ENCODE results near the gene CADPS2. TPM values are rescaled to one million over a fixed set of nuclear protein-coding genes. Genes with fewer than 3 reads are reported as not detected.

Gene CADPS2
- total and polyA plus RNA-seq, 2 donors (not counting 1 experiment from before 2014, with no cell fraction given), result 11.5 to 32.2 TPM

GRCh38 chr7:122329145-122329802 lies 557.0 kb downstream of the CADPS2 start:
- TF ChIP-seq CTCF (conservative IDR thresholded peaks at IDR 0.05 in 1 of 2, IDR thresholded peaks at IDR 0.05 in 1 of 2; ENCODE audit: low read depth in 1 of 2, low read length in 2 of 2) (no peak), EZH2 (IDR thresholded peaks at IDR 0.05; ENCODE audit: low read length, missing control alignments) (no peak)
- no peaks in the 10 kb centered on the region for H3K4me1 ChIP-seq (ENCODE audit: control insufficient read depth, extremely low read depth, insufficient read depth, low read length)
- H3K9me3 ChIP-seq (ENCODE audit: control insufficient read depth, insufficient read depth, low read depth, low read length), result no peaks in the 10 kb centered on the region
- H3K27me3 ChIP-seq (ENCODE audit: control insufficient read depth, insufficient read depth, low read length), result no peaks in the 10 kb centered on the region
- H4K20me1 ChIP-seq (ENCODE audit: control insufficient read depth, extremely low read depth, insufficient read depth, low read length), result no peaks in the 10 kb centered on the region
- H3K79me2 ChIP-seq (ENCODE audit: control insufficient read depth, insufficient read depth, low read length), result no peaks in the 10 kb centered on the region
- no peak overlapping the region for H3K27ac ChIP-seq (ENCODE audit: insufficient read depth, low read length)
- H3K4me3 ChIP-seq (replicated peaks in 1 of 4; ENCODE audit: control extremely low read depth in 1 of 4, insufficient read depth in 1 of 4, low read depth in 3 of 4, low read length in 4 of 4), result no peak overlapping the region
- H3K4me2 ChIP-seq (ENCODE audit: extremely low read depth, insufficient read depth, low read length), result no peak overlapping the region
- no peaks in the 10 kb centered on the region for H3K36me3 ChIP-seq (ENCODE audit: control insufficient read depth, insufficient read depth, low read length)
- no peak overlapping the region for H2AFZ ChIP-seq (ENCODE audit: low read length)
- no peak overlapping the region for H3K9ac ChIP-seq (ENCODE audit: insufficient read depth, low read length)
- no peak for DNase-seq (ENCODE audit: low read depth in 2 of 2)

- no peaks in the 10 kb centered on the region for H3K36me3 ChIP-seq (ENCODE audit: control insufficient read depth, insufficient read depth, low read length)
- no peak overlapping the region for H2AFZ ChIP-seq (ENCODE audit: low read length)
- no peaks in the 10 kb centered on the region for H4K20me1 ChIP-seq (ENCODE audit: control insufficient read depth, extremely low read depth, insufficient read depth, low read length)
- H3K27me3 ChIP-seq (ENCODE audit: control insufficient read depth, insufficient read depth, low read length), result no peaks in the 10 kb centered on the region
- H3K4me3 ChIP-seq (replicated peaks in 1 of 4; ENCODE audit: control extremely low read depth in 1 of 4, insufficient read depth in 1 of 4, low read depth in 3 of 4, low read length in 4 of 4), result no peak overlapping the region
- TF ChIP-seq EZH2 (IDR thresholded peaks at IDR 0.05; ENCODE audit: low read length, missing control alignments) (no peak), CTCF (conservative IDR thresholded peaks at IDR 0.05 in 1 of 2, IDR thresholded peaks at IDR 0.05 in 1 of 2; ENCODE audit: low read depth in 1 of 2, low read length in 2 of 2) (no peak)
- no peak overlapping the region for H3K27ac ChIP-seq (ENCODE audit: insufficient read depth, low read length)
- DNase-seq (ENCODE audit: low read depth in 2 of 2), result no peak
- no peaks in the 10 kb centered on the region for H3K9me3 ChIP-seq (ENCODE audit: control insufficient read depth, insufficient read depth, low read depth, low read length)
- no peaks in the 10 kb centered on the region for H3K4me1 ChIP-seq (ENCODE audit: control insufficient read depth, extremely low read depth, insufficient read depth, low read length)
- H3K9ac ChIP-seq (ENCODE audit: insufficient read depth, low read length), result no peak overlapping the region
- no peaks in the 10 kb centered on the region for H3K79me2 ChIP-seq (ENCODE audit: control insufficient read depth, insufficient read depth, low read length)
- H3K4me2 ChIP-seq (ENCODE audit: extremely low read depth, insufficient read depth, low read length), result no peak overlapping the region
Measured at GRCh38 chr7:122327969-122328368, 558.3 kb downstream of the CADPS2 start.

GRCh38 chr7:122316467-122317388 lies 569.5 kb downstream of the CADPS2 start:
- Histone ChIP-seq H2AFZ (ENCODE audit: low read length) (no peak overlapping the region), H3K4me2 (ENCODE audit: extremely low read depth, insufficient read depth, low read length) (no peak overlapping the region)
- no peak for DNase-seq (ENCODE audit: low read depth in 2 of 2)

More at GRCh38 chr7:122316467-122317388, 569.5 kb downstream of the CADPS2 start:
- TF ChIP-seq EZH2 (IDR thresholded peaks at IDR 0.05; ENCODE audit: low read length, missing control alignments), result no peak
- no peak for TF ChIP-seq CTCF (conservative IDR thresholded peaks at IDR 0.05 in 1 of 2, IDR thresholded peaks at IDR 0.05 in 1 of 2; ENCODE audit: low read depth in 1 of 2, low read length in 2 of 2)
- Histone ChIP-seq H3K4me1 (ENCODE audit: control insufficient read depth, extremely low read depth, insufficient read depth, low read length) (no peaks in the 10 kb centered on the region), H3K9ac (ENCODE audit: insufficient read depth, low read length) (no peak overlapping the region), H3K79me2 (ENCODE audit: control insufficient read depth, insufficient read depth, low read length) (no peaks in the 10 kb centered on the region), H3K27ac (ENCODE audit: insufficient read depth, low read length) (no peak overlapping the region), H3K36me3 (ENCODE audit: control insufficient read depth, insufficient read depth, low read length) (no peaks in the 10 kb centered on the region), H3K4me3 (replicated peaks in 1 of 4; ENCODE audit: control extremely low read depth in 1 of 4, insufficient read depth in 1 of 4, low read depth in 3 of 4, low read length in 4 of 4) (no peak overlapping the region), H3K9me3 (ENCODE audit: control insufficient read depth, insufficient read depth, low read depth, low read length) (no peaks in the 10 kb centered on the region), H3K27me3 (ENCODE audit: control insufficient read depth, insufficient read depth, low read length) (peaks cover 42% of the 10 kb centered on the region), H4K20me1 (ENCODE audit: control insufficient read depth, extremely low read depth, insufficient read depth, low read length) (no peaks in the 10 kb centered on the region)
